OCI-LY7 (cell line): ENCODE measurements around the gene TRAPPC12.

Experiments used
- CTCF ChIP-seq: fragments of 200-600 bp; sonication (generic); conservative IDR thresholded peaks from 2 replicates; pipeline ENCODE4 v1.5.1; 2014; ENCODE audit warnings: mild to moderate bottlenecking, antibody characterized with exemption, low read length, moderate library complexity, mixed read lengths
- EZH2phosphoT487 ChIP-seq: fragments of 200-600 bp; sonication (generic); IDR thresholded peaks from 2 replicates; pipeline ENCODE4 v1.6.1; 2018; ENCODE audit warnings: low read depth, borderline replicate concordance, mild to moderate bottlenecking, mixed run types, antibody characterized with exemption, low read length, moderate library complexity, mixed read lengths

DNA sequence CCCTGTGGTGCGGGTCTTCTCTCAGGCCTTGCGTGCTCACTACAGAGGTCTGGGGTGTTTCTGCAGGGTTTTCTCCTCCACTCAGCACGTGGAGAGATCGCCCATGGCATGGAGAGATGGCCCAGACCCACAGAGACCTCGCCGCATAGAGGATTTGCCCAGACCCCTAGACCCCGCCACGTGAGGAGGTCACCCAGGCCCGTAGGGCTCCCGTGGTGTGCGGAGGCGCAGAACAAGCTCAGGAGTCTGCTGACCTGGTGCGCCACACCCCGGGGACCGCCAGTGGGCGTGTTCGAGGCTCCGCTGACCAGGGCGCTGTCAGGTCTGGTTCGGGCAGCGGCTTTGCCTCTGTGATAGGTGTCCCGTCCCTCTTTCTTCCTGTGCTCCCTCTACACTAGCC, 75.3 kb downstream of the TRAPPC12 start:
- no peak for TF ChIP-seq CTCF
- no peak for TF ChIP-seq EZH2phosphoT487
